ENCODE data around the gene PTPRM.

DNA sequence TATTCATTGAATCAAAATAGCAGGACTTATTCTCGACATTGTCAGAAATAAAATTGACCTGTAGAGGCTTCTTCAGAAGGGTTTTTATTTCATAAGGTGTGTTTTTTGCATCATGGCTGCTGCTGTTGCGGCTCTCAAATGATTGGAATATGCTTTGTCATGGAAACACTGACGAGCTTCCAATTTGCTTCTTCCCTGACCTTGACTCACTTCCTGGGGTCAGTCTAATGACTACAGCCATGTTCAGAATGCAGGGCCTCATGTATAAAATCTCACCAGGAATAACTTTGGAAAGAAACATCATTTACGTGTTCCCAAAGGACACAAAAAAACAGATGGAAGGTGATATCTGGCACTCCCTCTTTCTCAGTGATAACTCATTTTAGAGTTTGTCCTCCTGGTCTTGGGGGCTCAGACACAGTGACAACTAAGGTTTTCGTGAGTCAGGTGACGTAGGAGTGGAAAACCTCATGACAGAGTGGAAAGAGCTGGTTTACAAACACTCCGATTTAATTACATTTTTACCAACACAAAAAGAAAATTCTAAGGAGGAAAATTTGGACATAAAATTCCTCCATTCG is 575.1 kb downstream of the PTPRM start:
- TF ChIP-seq EZH2 (IDR thresholded peaks at IDR 0.05; ENCODE audit: insufficient read depth, poor library complexity, severe bottlenecking) (no peak), EZH2phosphoT487 (IDR thresholded peaks at IDR 0.05; ENCODE audit: insufficient read depth, low read depth) (no peak)
